22Rv1 (cell line): ENCODE measurements around the gene MYH6.

Experiments used
- H3K27ac ChIP-seq: fragments of 450-650 bp; 2 replicates; pipeline ENCODE4 v1.5.1; 2017
- ZFX ChIP-seq: fragments of 450-650 bp; IDR thresholded peaks from 2 replicates; pipeline ENCODE4 v1.6.1; 2017; ENCODE audit warnings: antibody characterized with exemption, borderline replicate concordance
- TF ChIP-seq, protein P1 (sequence below): fragments of 450-650 bp; IDR thresholded peaks from 2 replicates; pipeline ENCODE4 v1.5.1; 2017; ENCODE audit warnings: mild to moderate bottlenecking

Gene MYH6

GRCh38 chr14:23414906-23415820 lies 7.1 kb upstream of the MYH6 start:
- TF ChIP-seq ZFX = no peak
- TF ChIP-seq, protein P1, sequence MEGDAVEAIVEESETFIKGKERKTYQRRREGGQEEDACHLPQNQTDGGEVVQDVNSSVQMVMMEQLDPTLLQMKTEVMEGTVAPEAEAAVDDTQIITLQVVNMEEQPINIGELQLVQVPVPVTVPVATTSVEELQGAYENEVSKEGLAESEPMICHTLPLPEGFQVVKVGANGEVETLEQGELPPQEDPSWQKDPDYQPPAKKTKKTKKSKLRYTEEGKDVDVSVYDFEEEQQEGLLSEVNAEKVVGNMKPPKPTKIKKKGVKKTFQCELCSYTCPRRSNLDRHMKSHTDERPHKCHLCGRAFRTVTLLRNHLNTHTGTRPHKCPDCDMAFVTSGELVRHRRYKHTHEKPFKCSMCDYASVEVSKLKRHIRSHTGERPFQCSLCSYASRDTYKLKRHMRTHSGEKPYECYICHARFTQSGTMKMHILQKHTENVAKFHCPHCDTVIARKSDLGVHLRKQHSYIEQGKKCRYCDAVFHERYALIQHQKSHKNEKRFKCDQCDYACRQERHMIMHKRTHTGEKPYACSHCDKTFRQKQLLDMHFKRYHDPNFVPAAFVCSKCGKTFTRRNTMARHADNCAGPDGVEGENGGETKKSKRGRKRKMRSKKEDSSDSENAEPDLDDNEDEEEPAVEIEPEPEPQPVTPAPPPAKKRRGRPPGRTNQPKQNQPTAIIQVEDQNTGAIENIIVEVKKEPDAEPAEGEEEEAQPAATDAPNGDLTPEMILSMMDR = no peak
- H3K27ac ChIP-seq = no peak overlapping the region

DNA sequence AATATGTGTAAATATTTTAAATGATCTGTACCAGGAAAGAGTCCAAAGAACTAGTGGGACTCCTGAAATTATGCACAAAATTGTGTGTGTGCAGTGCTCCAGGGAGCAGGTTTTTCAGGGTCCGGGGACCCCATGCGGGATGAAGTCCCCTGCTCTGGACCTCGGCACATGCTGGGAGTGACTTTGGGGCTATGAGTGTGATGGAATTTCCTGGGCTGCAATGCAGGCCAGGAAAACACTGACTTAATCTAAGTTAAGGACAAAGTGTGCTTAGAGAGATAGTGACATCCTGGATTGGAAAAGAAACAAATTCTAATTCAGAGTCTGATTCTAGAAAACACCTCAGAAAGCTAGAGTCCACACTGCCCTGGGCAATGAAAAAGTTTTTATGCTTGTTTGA lies 6.2 kb upstream of the MYH6 start:
- TF ChIP-seq ZFX = no peak
- TF ChIP-seq, protein P1 = no peak
- no peak overlapping the region for H3K27ac ChIP-seq

DNA sequence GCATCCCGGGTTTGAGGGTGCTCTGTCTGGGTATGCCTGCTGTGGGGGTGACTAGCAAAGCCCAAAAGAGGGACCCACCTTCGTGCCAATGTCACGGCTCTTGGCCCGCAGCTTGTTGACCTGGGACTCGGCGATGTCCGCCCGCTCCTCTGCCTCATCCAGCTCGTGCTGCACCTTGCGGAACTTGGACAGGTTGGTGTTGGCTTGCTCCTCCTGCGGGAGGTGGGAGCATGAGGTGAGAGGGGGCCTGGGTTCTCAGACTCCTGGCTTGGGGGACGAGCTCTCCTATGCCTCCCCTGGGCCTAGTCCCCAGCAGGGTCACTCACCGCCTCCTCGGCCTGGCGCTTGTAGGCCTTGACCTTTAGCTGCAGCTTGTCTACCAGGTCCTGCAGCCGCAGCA lies 5.6 kb upstream of the MYH6 start:
- no peak overlapping the region for H3K27ac ChIP-seq
- no peak for TF ChIP-seq ZFX
- TF ChIP-seq, protein P1 = no peak

GRCh38 chr14:23411563-23412525 lies 3.8 kb upstream of the MYH6 start:
- no peak for TF ChIP-seq ZFX
- TF ChIP-seq, protein P1 = no peak
- no peak overlapping the region for H3K27ac ChIP-seq

DNA sequence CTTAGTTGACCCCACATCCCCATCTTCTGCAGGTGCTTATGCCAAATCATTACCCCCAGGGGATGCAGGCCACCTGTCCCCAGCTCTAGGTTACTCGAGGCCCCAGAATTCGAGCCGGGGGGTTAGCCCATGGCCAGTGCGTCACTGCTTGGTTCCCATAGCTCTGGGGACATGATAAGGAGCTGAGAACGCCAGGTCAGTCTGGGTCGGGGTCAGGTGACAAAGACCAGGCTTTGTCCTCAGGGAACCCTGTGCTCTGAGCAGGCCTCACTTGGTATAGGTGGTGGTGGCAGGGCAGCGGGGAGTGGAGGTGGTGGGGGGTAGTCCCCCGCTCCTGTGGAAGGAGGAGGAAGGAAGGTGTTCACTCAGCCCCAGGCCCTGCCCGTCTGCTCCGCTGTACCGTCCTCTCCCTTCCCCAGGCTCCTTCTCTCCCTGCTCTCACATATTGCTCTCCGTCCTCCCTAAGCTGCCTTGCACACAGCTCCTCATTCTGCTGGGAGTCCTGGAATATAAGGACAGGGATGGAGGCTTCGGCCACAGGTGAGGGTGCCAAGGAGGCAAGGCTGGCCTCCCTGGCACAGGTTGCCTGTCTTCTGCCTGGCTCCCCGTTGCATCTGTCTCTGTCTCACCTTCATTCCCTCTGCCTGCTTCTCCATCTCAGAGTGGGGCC lies 2.0 kb upstream of the MYH6 start:
- TF ChIP-seq, protein P1 = no peak
- no peak for TF ChIP-seq ZFX
- H3K27ac ChIP-seq = no peak overlapping the region

- TF ChIP-seq, protein P1 = no peak
- TF ChIP-seq ZFX = no peak
- H3K27ac ChIP-seq = no peak overlapping the region
These were observed 1.4 kb upstream of the MYH6 start for GRCh38 chr14:23409475-23409874.
